Fibroblast of the aortic adventitia (primary cell): Measurements from ENCODE around the gene SUN1. TPM values are rescaled to one million over a fixed set of nuclear protein-coding genes. Genes with fewer than 3 reads are reported as not detected.

ENCODE experiments used
- DNase-seq: peaks from one replicate; pipeline ENCODE4 v3.0.0-alpha.2; 2010; ENCODE audit warnings: low read depth
- H3K4me3 ChIP-seq: 2 replicates; pipeline ENCODE4 v1.5.1; 2011; ENCODE audit warnings: low read depth, mild to moderate bottlenecking, control low read depth, low read length, moderate library complexity
- total RNA-seq: library from RNA; depleted of rRNA; stranded (reverse); fragments of >200 nt; gene quantifications from 2 replicates; pipeline ENCODE4 v1.2.3, GENCODE V29; 2012; ENCODE audit warnings: low replicate concordance
- TF ChIP-seq, protein P1 (sequence below): IDR thresholded peaks from 2 replicates; pipeline ENCODE4 v1.5.1; 2011; ENCODE audit warnings: mild to moderate bottlenecking, low read length, control low read depth, inconsistent platforms; ENCODE audit not compliant: insufficient read depth

SUN1 gene
- total RNA-seq, 1 donor: 211 TPM

DNA sequence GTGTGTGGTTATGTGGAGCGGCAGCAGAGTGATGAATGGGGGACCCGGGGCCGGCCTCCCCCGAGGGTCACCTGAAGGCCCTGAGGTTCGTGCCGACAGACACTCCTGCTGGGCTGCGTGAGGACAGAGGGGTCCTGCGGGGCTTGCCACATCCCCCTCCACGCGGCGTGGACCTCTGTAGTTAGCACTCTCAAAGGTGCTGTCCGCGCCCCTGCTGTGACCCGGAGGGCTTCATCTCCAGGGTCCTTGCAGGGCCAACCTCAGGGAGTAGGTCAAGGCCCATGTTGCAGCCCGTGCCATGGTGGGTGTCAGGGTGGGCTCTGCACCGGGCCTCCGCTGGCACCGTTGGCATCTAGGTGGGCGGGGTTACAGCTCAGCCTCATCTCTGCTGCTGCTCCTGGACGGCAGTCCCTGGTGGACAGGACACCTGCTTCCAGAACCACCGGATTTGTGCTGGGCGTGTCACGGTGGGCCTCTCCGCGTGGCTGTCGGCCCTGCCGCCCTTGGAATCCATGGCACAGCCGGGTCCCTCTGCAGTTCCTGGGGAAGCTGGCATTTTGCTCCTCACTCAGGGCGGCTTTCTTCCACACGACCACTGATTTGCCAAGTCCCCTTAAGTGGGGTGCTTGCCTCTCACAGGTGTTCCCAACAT lies 24.3 kb downstream of the SUN1 start:
- no peak for DNase-seq
- TF ChIP-seq, protein P1, sequence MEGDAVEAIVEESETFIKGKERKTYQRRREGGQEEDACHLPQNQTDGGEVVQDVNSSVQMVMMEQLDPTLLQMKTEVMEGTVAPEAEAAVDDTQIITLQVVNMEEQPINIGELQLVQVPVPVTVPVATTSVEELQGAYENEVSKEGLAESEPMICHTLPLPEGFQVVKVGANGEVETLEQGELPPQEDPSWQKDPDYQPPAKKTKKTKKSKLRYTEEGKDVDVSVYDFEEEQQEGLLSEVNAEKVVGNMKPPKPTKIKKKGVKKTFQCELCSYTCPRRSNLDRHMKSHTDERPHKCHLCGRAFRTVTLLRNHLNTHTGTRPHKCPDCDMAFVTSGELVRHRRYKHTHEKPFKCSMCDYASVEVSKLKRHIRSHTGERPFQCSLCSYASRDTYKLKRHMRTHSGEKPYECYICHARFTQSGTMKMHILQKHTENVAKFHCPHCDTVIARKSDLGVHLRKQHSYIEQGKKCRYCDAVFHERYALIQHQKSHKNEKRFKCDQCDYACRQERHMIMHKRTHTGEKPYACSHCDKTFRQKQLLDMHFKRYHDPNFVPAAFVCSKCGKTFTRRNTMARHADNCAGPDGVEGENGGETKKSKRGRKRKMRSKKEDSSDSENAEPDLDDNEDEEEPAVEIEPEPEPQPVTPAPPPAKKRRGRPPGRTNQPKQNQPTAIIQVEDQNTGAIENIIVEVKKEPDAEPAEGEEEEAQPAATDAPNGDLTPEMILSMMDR: no peak
- H3K4me3 ChIP-seq: no peak overlapping the region

DNA sequence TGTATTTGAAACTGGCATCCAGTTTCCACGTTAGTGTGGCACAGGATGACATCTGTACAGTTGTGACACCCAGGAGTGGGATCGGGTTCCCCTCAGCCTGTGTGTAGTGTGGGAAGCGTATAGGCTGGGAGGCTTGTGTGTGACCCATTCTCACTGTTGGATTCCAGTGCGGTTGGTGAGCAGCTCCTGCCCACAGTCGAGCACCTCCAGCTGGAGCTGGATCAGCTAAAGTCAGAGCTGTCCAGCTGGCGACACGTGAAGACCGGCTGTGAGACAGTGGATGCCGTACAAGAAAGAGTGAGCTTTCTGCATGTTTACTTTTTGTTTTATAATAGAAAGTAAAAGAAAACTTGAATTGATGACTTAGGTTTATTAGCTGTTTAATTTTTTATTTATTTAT lies 25.4 kb downstream of the SUN1 start:
- DNase-seq: no peak

DNA sequence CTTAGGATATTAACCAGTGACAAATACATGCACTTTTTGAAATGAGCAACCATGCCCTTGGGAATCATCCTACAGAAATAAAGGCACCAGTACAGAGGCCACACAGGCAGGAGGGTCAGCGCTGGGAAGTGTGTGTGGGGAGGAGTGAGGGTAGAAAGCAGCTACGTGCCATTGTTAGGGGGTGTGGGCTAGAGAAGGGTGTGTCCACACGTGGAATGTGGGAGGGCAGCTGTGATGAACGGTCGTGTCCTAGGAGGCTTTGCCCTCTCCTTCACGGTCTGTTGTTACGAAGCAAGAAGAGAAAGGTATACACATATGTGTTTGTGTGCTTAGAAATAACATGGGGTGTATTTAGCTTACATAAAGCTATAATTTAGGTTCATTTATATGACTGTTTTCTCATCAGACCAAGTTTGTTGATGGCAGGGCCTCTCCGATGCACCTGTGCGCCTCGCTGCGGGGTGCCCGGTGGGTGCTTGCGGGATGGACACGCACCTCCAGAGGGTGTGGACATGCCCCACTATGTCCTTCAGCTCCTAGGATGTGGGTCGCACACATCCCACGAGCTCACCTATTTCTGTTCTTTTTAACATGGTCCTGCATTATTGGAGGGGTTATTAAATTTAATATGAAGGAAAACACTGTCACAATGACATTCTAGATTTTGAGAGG lies 27.2 kb downstream of the SUN1 start:
- DNase-seq: no peak
- no peak overlapping the region for H3K4me3 ChIP-seq
- TF ChIP-seq, protein P1: no peak

More for the DNA sequence above, 25.4 kb downstream of the SUN1 start:
- H3K4me3 ChIP-seq: no peak overlapping the region
- TF ChIP-seq, protein P1: no peak

DNA sequence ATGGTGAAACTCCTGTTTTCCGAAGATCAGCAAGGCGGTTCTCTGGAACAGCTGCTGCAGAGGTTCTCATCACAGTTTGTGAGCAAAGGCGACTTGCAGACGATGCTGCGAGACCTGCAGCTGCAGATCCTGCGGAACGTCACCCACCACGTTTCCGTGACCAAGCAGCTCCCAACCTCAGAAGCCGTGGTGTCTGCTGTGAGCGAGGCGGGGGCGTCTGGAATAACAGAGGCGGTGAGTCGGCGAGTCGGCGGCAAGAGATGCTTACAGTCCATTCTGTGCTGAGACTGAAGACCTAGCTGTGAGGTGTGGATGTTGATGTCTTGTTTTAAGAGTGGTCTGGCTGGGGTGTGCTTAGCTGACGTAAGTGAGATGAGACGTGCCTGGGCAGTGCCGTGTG lies 27.9 kb downstream of the SUN1 start:
- TF ChIP-seq, protein P1: no peak
- no peak for DNase-seq
- H3K4me3 ChIP-seq: no peak overlapping the region

DNA sequence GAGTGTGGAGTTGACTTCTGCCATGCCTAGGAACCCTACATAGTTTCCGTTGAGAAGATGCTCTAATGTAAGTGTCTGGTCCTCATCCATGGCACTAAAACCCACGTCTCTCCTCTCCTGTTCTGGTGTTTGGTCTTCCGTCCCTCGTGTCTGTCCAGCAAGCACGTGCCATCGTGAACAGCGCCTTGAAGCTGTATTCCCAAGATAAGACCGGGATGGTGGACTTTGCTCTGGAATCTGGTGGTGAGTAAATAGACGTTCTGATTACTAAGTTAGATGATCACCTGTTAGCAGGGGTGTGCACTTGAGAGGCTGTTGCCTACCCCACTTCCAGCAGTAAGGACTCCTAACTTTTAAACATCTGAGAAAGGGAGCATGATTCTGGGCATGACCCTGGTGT lies 28.9 kb downstream of the SUN1 start:
- no peak for DNase-seq

DNA sequence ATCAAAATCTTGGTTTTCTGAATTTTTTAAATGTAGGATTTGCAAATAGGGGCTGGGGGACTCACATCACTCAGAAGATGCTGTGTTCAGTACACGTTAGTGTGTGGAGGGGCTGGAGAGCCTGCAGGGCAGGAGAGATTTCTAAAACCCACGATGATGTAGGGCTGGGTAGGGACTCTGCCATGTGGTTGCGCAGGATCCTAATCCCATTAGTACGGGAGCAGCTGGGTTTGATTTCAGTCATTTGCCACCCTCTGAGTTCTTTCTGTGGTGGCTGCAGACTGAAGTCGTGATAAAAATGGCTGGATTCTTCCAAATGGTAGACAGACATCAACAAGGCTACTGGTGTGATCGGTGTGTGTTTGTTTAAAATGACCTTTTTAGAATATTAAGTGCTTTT lies 29.9 kb downstream of the SUN1 start:
- DNase-seq: no peak
- TF ChIP-seq, protein P1: no peak
- H3K4me3 ChIP-seq: no peak overlapping the region

More for the DNA sequence above, 28.9 kb downstream of the SUN1 start:
- TF ChIP-seq, protein P1: no peak
- no peak overlapping the region for H3K4me3 ChIP-seq
